HG03571 (cell line): ENCODE results near the gene ACTMAP.

Experiments
- ATAC-seq: cut with Tn5 transposase; IDR thresholded peaks from one replicate; pipeline ENCODE4 v1.9.1; 2021; ENCODE audit not compliant: unreplicated experiment

Gene ACTMAP

GRCh38 chr19:40701758-40702157 is 48.5 kb downstream of the ACTMAP start:
- no peak for ATAC-seq

GRCh38 chr19:40700083-40700482 is 50.2 kb downstream of the ACTMAP start:
- ATAC-seq: no peak

GRCh38 chr19:40697007-40697406 is 53.3 kb downstream of the ACTMAP start:
- ATAC-seq: no peak

- ATAC-seq: no peak
These were observed 54.4 kb downstream of the ACTMAP start for GRCh38 chr19:40695881-40696280.

GRCh38 chr19:40693896-40694295 is 56.4 kb downstream of the ACTMAP start:
- ATAC-seq: no peak

- ATAC-seq: no peak
These were observed 57.0 kb downstream of the ACTMAP start for GRCh38 chr19:40693150-40693788.

- no peak for ATAC-seq
These were observed 58.1 kb downstream of the ACTMAP start for GRCh38 chr19:40692212-40692551.

- ATAC-seq: no peak
These were observed 58.7 kb downstream of the ACTMAP start for GRCh38 chr19:40691421-40692211.
